Esophagus muscularis mucosa (tissue), 4 donors: ENCODE results near the gene NTSR1. TPM values are rescaled to one million over a fixed set of nuclear protein-coding genes. Genes with fewer than 3 reads are reported as not detected.

Experiments used
- DNase-seq: peaks from one replicate; pipeline ENCODE4 v3.0.0-alpha.2; 2017; ENCODE audit errors: extremely low spot score
- H3K27ac ChIP-seq, 4 donors: fragments of 200-600 bp; sonication (generic); replicated peaks in 1 of 4; 1 replicate in 3 of 4; 2 replicates in 1 of 4; pipeline ENCODE4 v1.5.1; 2016 to 2019; ENCODE audit warnings: mild to moderate bottlenecking in 1 of 4
- H3K27me3 ChIP-seq, 4 donors: fragments of 200-600 bp; sonication (generic); one replicate each; pipeline versions ENCODE4 v1.5.1 to v1.6.0; 2016 to 2019
- H3K36me3 ChIP-seq, 4 donors: fragments of 200-600 bp; sonication (generic); one replicate each; pipeline ENCODE4 v1.5.1; 2016 to 2019
- H3K4me1 ChIP-seq, 4 donors: fragments of 200-600 bp; sonication (generic); one replicate each; pipeline ENCODE4 v1.5.1; 2016 to 2019
- H3K4me3 ChIP-seq, 4 donors: fragments of 200-600 bp; sonication (generic); 1 replicate in 2 of 4; 2 replicates in 2 of 4; pipeline ENCODE4 v1.5.1; 2016 to 2019; ENCODE audit warnings: mild to moderate bottlenecking in 4 of 4, moderate library complexity in 1 of 4
- H3K9me3 ChIP-seq, 4 donors: fragments of 200-600 bp; sonication (generic); 1 replicate in 3 of 4; 2 replicates in 1 of 4; pipeline ENCODE4 v1.5.1; 2016 to 2019
- CTCF ChIP-seq, 3 experiments: fragments of 200-600 bp in 2 of 3; fragments of 450-650 bp in 1 of 3; sonication (generic) in 2 of 3; IDR thresholded peaks; one replicate each; pipeline ENCODE4 v1.5.1; 2017 to 2019; ENCODE audit warnings: antibody characterized with exemption in 3 of 3, mild to moderate bottlenecking in 2 of 3, moderate library complexity in 1 of 3
- EP300 ChIP-seq: sonication (generic); formaldehyde crosslinking; IDR thresholded peaks from one replicate; pipeline ENCODE4 v1.6.1; 2017; ENCODE audit warnings: antibody characterized with exemption
- POLR2A ChIP-seq: fragments of 450-650 bp; IDR thresholded peaks from one replicate; pipeline ENCODE4 v1.6.1; 2017; ENCODE audit warnings: antibody characterized with exemption, moderate library complexity, mild to moderate bottlenecking, low read depth
- POLR2AphosphoS5 ChIP-seq, 2 donors: sonication (generic); formaldehyde crosslinking; IDR thresholded peaks; one replicate each; pipeline ENCODE4 v1.6.1; 2017; ENCODE audit warnings: antibody characterized with exemption in 2 of 2
- WGBS: methylation state at CpG from one replicate; pipeline ENCODE4 v1.1.5; 2018; 5-methylcytosine and 5-hydroxymethylcytosine counted together
- intact Hi-C: fragments of 100-400 bp; cut with DNase I; formaldehyde crosslinking; loops from one replicate; pipeline ENCODE4 v1.15.1; 2023
- total RNA-seq, 4 donors: library from RNA; depleted of rRNA; stranded (reverse); fragments of >200 nt; gene quantifications; one replicate each; pipeline versions ENCODE4 v1.1.0 to v1.2.1, GENCODE V29; 2016

Gene NTSR1
- total RNA-seq, 4 donors from 2014 or later: 0.42 to 1.6 (median 0.80) TPM

- Histone ChIP-seq H3K27me3 (peaks cover 0 to 55% (median 0%) of the 10 kb centered on the region in 4 donors), H3K36me3 (no peaks in the 10 kb centered on the region), H3K4me3 (no peak overlapping the region), H3K9me3 (no peaks in the 10 kb centered on the region), H3K27ac (no peak overlapping the region), H3K4me1 (peaks cover 5 to 30% (median 24%) of the 10 kb centered on the region in 4 donors)
- TF ChIP-seq POLR2A: no peak
- no peak for TF ChIP-seq EP300
- TF ChIP-seq POLR2AphosphoS5 (IDR thresholded peaks at IDR 0.05): no peak
- TF ChIP-seq CTCF (IDR thresholded peaks at IDR 0.05): no peak
- intact Hi-C loops: no loop called here
- WGBS: 96% methylated on average over 17 of the region's 23 CpGs
- DNase-seq: no peak
These were observed 63.5 kb downstream of the NTSR1 start for GRCh38 chr20:62772103-62772611.

GRCh38 chr20:62772619-62772989, 64.0 kb downstream of the NTSR1 start:
- peaks cover 5 to 30% (median 24%) of the 10 kb centered on the region in 4 donors for H3K4me1 ChIP-seq
- no peaks in the 10 kb centered on the region for H3K36me3 ChIP-seq
- peak overlapping the region in 1 of 4 donors; percentile 40 for H3K27ac ChIP-seq
- no peaks in the 10 kb centered on the region for H3K9me3 ChIP-seq
- DNase-seq: no peak
- peaks cover 0 to 58% (median 0%) of the 10 kb centered on the region in 4 donors for H3K27me3 ChIP-seq
- WGBS: 86% methylated on average over 11 of the region's 11 CpGs
- no peak for TF ChIP-seq CTCF (IDR thresholded peaks at IDR 0.05)
- no peak for TF ChIP-seq EP300
- TF ChIP-seq POLR2A: no peak
- no peak for TF ChIP-seq POLR2AphosphoS5 (IDR thresholded peaks at IDR 0.05)
- intact Hi-C loops: no loop called here
- no peak overlapping the region for H3K4me3 ChIP-seq

GRCh38 chr20:62772990-62773844, 64.6 kb downstream of the NTSR1 start:
- intact Hi-C loops: no loop called here
- Histone ChIP-seq H3K36me3 (no peaks in the 10 kb centered on the region), H3K27me3 (peaks cover 0 to 59% (median 0%) of the 10 kb centered on the region in 4 donors), H3K9me3 (no peaks in the 10 kb centered on the region), H3K4me3 (no peak overlapping the region), H3K27ac (peak overlapping the region in 1 of 4 donors; percentile 40), H3K4me1 (peaks cover 5 to 28% (median 23%) of the 10 kb centered on the region in 4 donors)
- no peak for DNase-seq
- 44% methylated on average over 11 of the region's 19 CpGs for WGBS
- no peak for TF ChIP-seq EP300
- TF ChIP-seq CTCF (IDR thresholded peaks at IDR 0.05): no peak
- TF ChIP-seq POLR2AphosphoS5 (IDR thresholded peaks at IDR 0.05): peak in 1 of 2 donors; percentile 39

GRCh38 chr20:62773845-62774714, 65.4 kb downstream of the NTSR1 start:
- intact Hi-C loops: no loop called here
- 75% methylated on average over 29 of the region's 29 CpGs for WGBS
- H3K27ac ChIP-seq: no peak overlapping the region
- H3K36me3 ChIP-seq: no peaks in the 10 kb centered on the region
- peaks cover 0 to 68% (median 0%) of the 10 kb centered on the region in 4 donors for H3K27me3 ChIP-seq
- H3K9me3 ChIP-seq: no peaks in the 10 kb centered on the region
- no peak for TF ChIP-seq CTCF (IDR thresholded peaks at IDR 0.05)
- no peak for TF ChIP-seq POLR2AphosphoS5 (IDR thresholded peaks at IDR 0.05)
- no peak for TF ChIP-seq EP300
- TF ChIP-seq POLR2A: no peak
- DNase-seq: no peak
- no peak overlapping the region for H3K4me3 ChIP-seq
- H3K4me1 ChIP-seq: peaks cover 2 to 19% (median 14%) of the 10 kb centered on the region in 4 donors
